ENCODE measurements around the gene MXRA7. TPM values are rescaled to one million over a fixed set of nuclear protein-coding genes. Genes with fewer than 3 reads are reported as not detected.

Gene MXRA7
- total and polyA plus RNA-seq, 2 of the 4 experiments (the other 2 are of a cell fraction): 168 to 231 TPM

GRCh38 chr17:76707985-76708807 lies 2.6 kb downstream of the MXRA7 start:
- H3K4ac ChIP-seq (ENCODE audit: low read depth, low read length): peak overlapping the region; percentile 83
- H3K9me3 ChIP-seq (ENCODE audit: control insufficient read depth, insufficient read depth, low read length): no peaks in the 10 kb centered on the region
- TF ChIP-seq MAFK (IDR thresholded peaks at IDR 0.05; ENCODE audit: low read depth, low read length): no peak
- TF ChIP-seq CTCF (conservative IDR thresholded peaks at IDR 0.05; ENCODE audit: low read depth, low read length): peak; percentile 37
- no peak overlapping the region; a peak in 1 of 4 replicates for H4K8ac ChIP-seq (ENCODE audit: low read depth in 2 of 2, low read length in 2 of 2)
- H3K79me1 ChIP-seq (ENCODE audit: low read depth in 1 of 2, low read length in 2 of 2): peaks cover 10 to 78% of the 10 kb centered on the region in 2 experiments; a peak in 3 of 4 replicates
- H2BK20ac ChIP-seq (ENCODE audit: low read depth, low read length): no peak overlapping the region
- no peak overlapping the region for H3K56ac ChIP-seq (ENCODE audit: extremely low read depth, insufficient read depth, low read length)
- peak overlapping the region; percentile 43; the same call in 1 of the 2 replicates for H3K23ac ChIP-seq (ENCODE audit: low read depth, low read length)
- ChIA-PET CTCF (no interaction called here), POLR2A (ENCODE audit: unreplicated experiment) (no interaction called here)
- ATAC-seq (ENCODE audit: low read depth) (no peak), DNase-seq (no peak)
- peak overlapping the region; percentile 71 for H3K27ac ChIP-seq (ENCODE audit: insufficient read depth, low read length)
- H2BK15ac ChIP-seq (ENCODE audit: low read depth, low read length): no peak overlapping the region
- peaks cover 9% of the 10 kb centered on the region for H3K36me3 ChIP-seq (ENCODE audit: control insufficient read depth, insufficient read depth, low read length)
- peak overlapping the region; percentile 81 for H2AK5ac ChIP-seq (ENCODE audit: low read depth, low read length)
- no TSS peak for BruUV-seq (replicated peaks)
- no peak overlapping the region for H2AFZ ChIP-seq (replicated peaks; ENCODE audit: low read length, poor library complexity)
- peak overlapping the region; percentile 99 for H2AK9ac ChIP-seq (replicated peaks; ENCODE audit: low read depth, low read length, poor library complexity)
- peaks cover 69% of the 10 kb centered on the region for H4K20me1 ChIP-seq (ENCODE audit: insufficient read depth, low read length)
- H3K4me3 ChIP-seq (ENCODE audit: insufficient read depth, low read depth, low read length): 0 out of 2 replicates have a peak overlapping the region, but pooled peaks have one; percentile 58
- H4K91ac ChIP-seq (ENCODE audit: insufficient read depth, low read depth, low read length): 0 out of 2 replicates have a peak overlapping the region, but pooled peaks have one; percentile 15
- H3K9me1 ChIP-seq (ENCODE audit: insufficient read depth, low read length): peaks cover 22% of the 10 kb centered on the region
- peak overlapping the region; percentile 87 for H3K4me2 ChIP-seq (ENCODE audit: low read depth, low read length)
- intact Hi-C loops (cut with micrococcal nuclease): no loop called here
- H3K14ac ChIP-seq (replicated peaks; ENCODE audit: low read depth, low read length): peak overlapping the region; percentile 61; the same call in 1 of the 2 replicates
- in situ Hi-C loops (cut with MboI; ENCODE audit: low sequenced_read_pairs): no loop called here
- H3K9ac ChIP-seq (ENCODE audit: low read depth, low read length): peak overlapping the region; percentile 69
- H2BK120ac ChIP-seq (ENCODE audit: low read depth, low read length): 0 out of 2 replicates have a peak overlapping the region, but pooled peaks have one; percentile 12
- dilution Hi-C loops (cut with HindIII; ENCODE audit: low sequenced_read_pairs, unreplicated experiment): no loop called here
- H3K4me1 ChIP-seq (ENCODE audit: control insufficient read depth, insufficient read depth, low read length): peaks cover 29% of the 10 kb centered on the region
- 65% methylated on average over 2 of the region's 14 CpGs; no CpG with 5 or more reads in 1 of the 2 experiments for WGBS, 2 experiments (ENCODE audit: extremely low coverage in 2 of 2, insufficient read length in 1 of 2)
- H4K5ac ChIP-seq (ENCODE audit: low read depth, low read length): no peak overlapping the region
- no peak overlapping the region for H3K18ac ChIP-seq (ENCODE audit: low read depth, low read length)
- no peaks in the 10 kb centered on the region for H3K27me3 ChIP-seq (ENCODE audit: control insufficient read depth, insufficient read depth, low read length)
- peak overlapping the region; percentile 63 for H2BK5ac ChIP-seq (ENCODE audit: low read depth, low read length, poor library complexity, severe bottlenecking)

Data from IMR-90 (cell line).